Suprapubic skin (tissue), 4 donors: ENCODE measurements around the gene PACRG.

Experiments used
- POLR2A ChIP-seq, 2 donors: fragments of 450-650 bp; IDR thresholded peaks; one replicate each; pipeline ENCODE4 v1.6.1; 2017; ENCODE audit warnings: antibody characterized with exemption in 2 of 2, mild to moderate bottlenecking in 2 of 2, moderate library complexity in 2 of 2
- POLR2AphosphoS5 ChIP-seq, 3 donors: sonication (generic); formaldehyde crosslinking; IDR thresholded peaks; one replicate each; pipeline ENCODE4 v1.6.1; 2017; ENCODE audit warnings: antibody characterized with exemption in 3 of 3
- TF ChIP-seq, protein P1 (sequence below), 2 donors: fragments of 200-600 bp in 1 of 2; fragments of 450-650 bp in 1 of 2; sonication (generic) in 1 of 2; IDR thresholded peaks; one replicate each; pipeline ENCODE4 v1.5.1; 2016 to 2019; ENCODE audit warnings: antibody characterized with exemption in 2 of 2, mild to moderate bottlenecking in 1 of 2, moderate library complexity in 1 of 2

DNA sequence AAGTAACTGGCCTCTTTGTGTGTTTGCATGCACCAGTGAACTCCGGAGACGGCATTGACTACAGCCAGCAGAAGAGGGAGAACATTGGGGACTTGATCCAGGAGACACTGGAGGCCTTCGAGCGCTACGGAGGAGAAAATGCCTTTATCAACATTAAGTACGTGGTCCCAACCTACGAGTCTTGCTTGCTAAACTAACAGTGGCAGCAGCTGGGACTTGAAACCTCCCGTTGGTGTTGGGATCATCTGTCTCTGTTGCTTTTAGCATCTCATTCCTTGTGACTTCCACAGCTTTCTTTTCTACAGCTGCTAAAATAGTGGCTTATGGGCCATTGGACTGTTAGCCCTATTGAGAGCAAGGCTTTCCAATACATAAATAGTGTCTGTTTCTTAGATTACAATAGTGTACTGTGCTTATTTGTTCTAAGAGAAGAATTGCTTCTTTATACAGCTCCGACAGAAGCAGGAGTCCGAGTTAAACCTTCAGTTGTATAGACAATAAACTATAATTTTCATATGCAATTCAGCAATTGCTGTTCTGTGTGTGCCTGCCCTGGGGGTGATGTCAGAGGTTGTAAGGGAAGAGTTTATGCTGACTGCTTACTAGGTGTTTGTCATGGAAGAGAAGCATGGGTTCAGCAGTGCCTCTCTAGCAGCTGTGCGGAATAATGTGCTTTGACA, 587.2 kb downstream of the PACRG start:
- TF ChIP-seq, protein P1, sequence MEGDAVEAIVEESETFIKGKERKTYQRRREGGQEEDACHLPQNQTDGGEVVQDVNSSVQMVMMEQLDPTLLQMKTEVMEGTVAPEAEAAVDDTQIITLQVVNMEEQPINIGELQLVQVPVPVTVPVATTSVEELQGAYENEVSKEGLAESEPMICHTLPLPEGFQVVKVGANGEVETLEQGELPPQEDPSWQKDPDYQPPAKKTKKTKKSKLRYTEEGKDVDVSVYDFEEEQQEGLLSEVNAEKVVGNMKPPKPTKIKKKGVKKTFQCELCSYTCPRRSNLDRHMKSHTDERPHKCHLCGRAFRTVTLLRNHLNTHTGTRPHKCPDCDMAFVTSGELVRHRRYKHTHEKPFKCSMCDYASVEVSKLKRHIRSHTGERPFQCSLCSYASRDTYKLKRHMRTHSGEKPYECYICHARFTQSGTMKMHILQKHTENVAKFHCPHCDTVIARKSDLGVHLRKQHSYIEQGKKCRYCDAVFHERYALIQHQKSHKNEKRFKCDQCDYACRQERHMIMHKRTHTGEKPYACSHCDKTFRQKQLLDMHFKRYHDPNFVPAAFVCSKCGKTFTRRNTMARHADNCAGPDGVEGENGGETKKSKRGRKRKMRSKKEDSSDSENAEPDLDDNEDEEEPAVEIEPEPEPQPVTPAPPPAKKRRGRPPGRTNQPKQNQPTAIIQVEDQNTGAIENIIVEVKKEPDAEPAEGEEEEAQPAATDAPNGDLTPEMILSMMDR (IDR thresholded peaks at IDR 0.05): no peak
- no peak for TF ChIP-seq POLR2A (IDR thresholded peaks at IDR 0.05)
- no peak for TF ChIP-seq POLR2AphosphoS5 (IDR thresholded peaks at IDR 0.05)
